WTC11 (cell line): ENCODE data around the gene NPAS3. TPM values are rescaled to one million over a fixed set of nuclear protein-coding genes. Genes with fewer than 3 reads are reported as not detected.

Experiments
- ATAC-seq: fragments of 200-7000 bp; cut with Tn5 transposase; 2 replicates; pipeline ENCODE4 v1.10.0; 2021; ENCODE audit warnings: mild to moderate bottlenecking, moderate library complexity
- CTCF ChIA-PET: fragments of 300-600 bp; sonication (Branson Sonifier 250); formaldehyde crosslinking; loops from one replicate; lab custom pipeline; 2021; ENCODE audit warnings: antibody characterized with exemption; lab: Charles Lee
- POLR2A ChIA-PET: fragments of 350-600 bp; sonication (Branson Sonifier 250); formaldehyde crosslinking; loops from one replicate; lab custom pipeline; 2021; ENCODE audit warnings: antibody characterized with exemption; lab: Charles Lee
- DNase-seq: peaks from one replicate; pipeline ENCODE4 v3.0.0; 2021; ENCODE audit warnings: low spot score
- H3K27ac Mint-ChIP-seq: 2 replicates; pipeline ENCODE4 v1.8.0; 2021; ENCODE audit warnings: mixed read lengths
- H3K27me3 Mint-ChIP-seq: 2 replicates; pipeline ENCODE4 v1.8.0; 2021; ENCODE audit warnings: low read depth, mild to moderate bottlenecking, moderate library complexity, mixed read lengths
- H3K36me3 Mint-ChIP-seq: 2 replicates; pipeline ENCODE4 v1.8.0; 2021; ENCODE audit warnings: mixed read lengths
- H3K4me1 Mint-ChIP-seq: 2 replicates; pipeline ENCODE4 v1.8.0; 2022; ENCODE audit warnings: mixed read lengths
- H3K4me3 Mint-ChIP-seq: 2 replicates; pipeline ENCODE4 v1.8.0; 2021; ENCODE audit warnings: mild to moderate bottlenecking, moderate library complexity, mixed read lengths
- H3K9me3 Mint-ChIP-seq: 2 replicates; pipeline ENCODE4 v1.8.0; 2021; ENCODE audit warnings: mixed read lengths
- CBFB ChIP-seq: sonication (generic); formaldehyde crosslinking; IDR thresholded peaks from 2 replicates; pipeline ENCODE4 v1.8.1; 2022; ENCODE audit warnings: mild to moderate bottlenecking, low read depth, missing genetic modification reagents
- CREM ChIP-seq: sonication (generic); formaldehyde crosslinking; IDR thresholded peaks from 2 replicates; pipeline ENCODE4 v1.8.1; 2022; ENCODE audit warnings: mild to moderate bottlenecking, missing genetic modification reagents, moderate library complexity
- FOXJ3 ChIP-seq: sonication (generic); formaldehyde crosslinking; IDR thresholded peaks from 2 replicates; pipeline ENCODE4 v1.9.0; 2021; ENCODE audit warnings: missing genetic modification reagents, mild to moderate bottlenecking, borderline replicate concordance
- GABPB1 ChIP-seq: sonication (generic); formaldehyde crosslinking; IDR thresholded peaks from 2 replicates; pipeline ENCODE4 v1.8.1; 2023; ENCODE audit warnings: mild to moderate bottlenecking, missing genetic modification reagents
- MLX ChIP-seq: sonication (generic); formaldehyde crosslinking; IDR thresholded peaks from 2 replicates; pipeline ENCODE4 v1.8.1; 2023; ENCODE audit warnings: mild to moderate bottlenecking, missing genetic modification reagents, moderate library complexity
- NFATC4 ChIP-seq: fragments of 250-450 bp; sonication (Bioruptor Pico); IDR thresholded peaks from 2 replicates; pipeline ENCODE4 v1.9.0; 2021; ENCODE audit warnings: mild to moderate bottlenecking
- NR3C1 ChIP-seq: sonication (generic); formaldehyde crosslinking; conservative IDR thresholded peaks from 2 replicates; pipeline ENCODE4 v1.8.1; 2023; ENCODE audit warnings: low read depth, mild to moderate bottlenecking, missing genetic modification reagents
- PRDM15 ChIP-seq: sonication (generic); formaldehyde crosslinking; IDR thresholded peaks from 2 replicates; pipeline ENCODE4 v1.8.0; 2022; ENCODE audit warnings: missing genetic modification reagents
- RORB ChIP-seq: fragments of 250-450 bp; sonication (Bioruptor Pico); IDR thresholded peaks from 2 replicates; pipeline ENCODE4 v1.9.0; 2021; ENCODE audit warnings: mild to moderate bottlenecking
- SMAD3 ChIP-seq: sonication (generic); formaldehyde crosslinking; IDR thresholded peaks from 2 replicates; pipeline ENCODE4 v1.8.0; 2022; ENCODE audit warnings: missing genetic modification reagents, mild to moderate bottlenecking, borderline replicate concordance
- TP53 ChIP-seq: sonication (generic); formaldehyde crosslinking; IDR thresholded peaks from 2 replicates; pipeline ENCODE4 v1.8.1; 2023; ENCODE audit warnings: mild to moderate bottlenecking, missing genetic modification reagents
- USF2 ChIP-seq: sonication (generic); formaldehyde crosslinking; IDR thresholded peaks from 2 replicates; pipeline ENCODE4 v1.8.1; 2023; ENCODE audit warnings: mild to moderate bottlenecking, missing genetic modification reagents, moderate library complexity
- ZNF138 ChIP-seq: sonication (generic); formaldehyde crosslinking; conservative IDR thresholded peaks from 2 replicates; pipeline ENCODE4 v1.8.1; 2022; ENCODE audit warnings: mild to moderate bottlenecking, moderate library complexity, missing genetic modification reagents
- ZNF396 ChIP-seq: fragments of 250-450 bp; sonication (Bioruptor Pico); IDR thresholded peaks from 2 replicates; pipeline ENCODE4 v1.8.0; 2021; ENCODE audit warnings: mild to moderate bottlenecking, moderate library complexity, borderline replicate concordance
- ZNF416 ChIP-seq: fragments of 250-450 bp; sonication (Bioruptor Pico); IDR thresholded peaks from 2 replicates; pipeline ENCODE4 v1.9.0; 2021; ENCODE audit warnings: mild to moderate bottlenecking, inconsistent platforms
- ZNF425 ChIP-seq: fragments of 250-450 bp; sonication (Bioruptor Pico); conservative IDR thresholded peaks from 2 replicates; pipeline ENCODE4 v1.9.0; 2021; ENCODE audit warnings: mild to moderate bottlenecking
- ZNF671 ChIP-seq: fragments of 250-450 bp; sonication (Bioruptor Pico); IDR thresholded peaks from 2 replicates; pipeline ENCODE4 v1.8.0; 2021; ENCODE audit warnings: mild to moderate bottlenecking
- total RNA-seq: library from RNA; stranded (reverse); gene quantifications from 3 replicates; pipeline ENCODE4 v1.2.3, GENCODE V29; 2021
- TF ChIP-seq, protein P1 (sequence below): sonication (generic); formaldehyde crosslinking; IDR thresholded peaks from 2 replicates; pipeline ENCODE4 v1.8.1; 2023; ENCODE audit warnings: mild to moderate bottlenecking, missing genetic modification reagents, borderline replicate concordance
- TF ChIP-seq, protein P2 (sequence below): sonication (generic); formaldehyde crosslinking; conservative IDR thresholded peaks from 2 replicates; pipeline ENCODE4 v1.8.1; 2022; ENCODE audit warnings: mild to moderate bottlenecking, missing genetic modification reagents
- TF ChIP-seq, protein P3 (sequence below): fragments of 250-450 bp; sonication (Bioruptor Pico); IDR thresholded peaks from 2 replicates; pipeline ENCODE4 v1.9.0; 2021; ENCODE audit warnings: mild to moderate bottlenecking

The NPAS3 gene
- total RNA-seq, 1 experiment from 2014 or later = 3.2 TPM

GRCh38 chr14:33460164-33460563, 521.5 kb downstream of the NPAS3 start (continued):
- TF ChIP-seq, protein P1, sequence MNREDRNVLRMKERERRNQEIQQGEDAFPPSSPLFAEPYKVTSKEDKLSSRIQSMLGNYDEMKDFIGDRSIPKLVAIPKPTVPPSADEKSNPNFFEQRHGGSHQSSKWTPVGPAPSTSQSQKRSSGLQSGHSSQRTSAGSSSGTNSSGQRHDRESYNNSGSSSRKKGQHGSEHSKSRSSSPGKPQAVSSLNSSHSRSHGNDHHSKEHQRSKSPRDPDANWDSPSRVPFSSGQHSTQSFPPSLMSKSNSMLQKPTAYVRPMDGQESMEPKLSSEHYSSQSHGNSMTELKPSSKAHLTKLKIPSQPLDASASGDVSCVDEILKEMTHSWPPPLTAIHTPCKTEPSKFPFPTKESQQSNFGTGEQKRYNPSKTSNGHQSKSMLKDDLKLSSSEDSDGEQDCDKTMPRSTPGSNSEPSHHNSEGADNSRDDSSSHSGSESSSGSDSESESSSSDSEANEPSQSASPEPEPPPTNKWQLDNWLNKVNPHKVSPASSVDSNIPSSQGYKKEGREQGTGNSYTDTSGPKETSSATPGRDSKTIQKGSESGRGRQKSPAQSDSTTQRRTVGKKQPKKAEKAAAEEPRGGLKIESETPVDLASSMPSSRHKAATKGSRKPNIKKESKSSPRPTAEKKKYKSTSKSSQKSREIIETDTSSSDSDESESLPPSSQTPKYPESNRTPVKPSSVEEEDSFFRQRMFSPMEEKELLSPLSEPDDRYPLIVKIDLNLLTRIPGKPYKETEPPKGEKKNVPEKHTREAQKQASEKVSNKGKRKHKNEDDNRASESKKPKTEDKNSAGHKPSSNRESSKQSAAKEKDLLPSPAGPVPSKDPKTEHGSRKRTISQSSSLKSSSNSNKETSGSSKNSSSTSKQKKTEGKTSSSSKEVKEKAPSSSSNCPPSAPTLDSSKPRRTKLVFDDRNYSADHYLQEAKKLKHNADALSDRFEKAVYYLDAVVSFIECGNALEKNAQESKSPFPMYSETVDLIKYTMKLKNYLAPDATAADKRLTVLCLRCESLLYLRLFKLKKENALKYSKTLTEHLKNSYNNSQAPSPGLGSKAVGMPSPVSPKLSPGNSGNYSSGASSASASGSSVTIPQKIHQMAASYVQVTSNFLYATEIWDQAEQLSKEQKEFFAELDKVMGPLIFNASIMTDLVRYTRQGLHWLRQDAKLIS (CRISPR knock-in tag) = no peak
- no peak for TF ChIP-seq NFATC4 (CRISPR knock-in tag)
- TF ChIP-seq CBFB (CRISPR knock-in tag) = no peak
- no peak for TF ChIP-seq RORB
- TF ChIP-seq ZNF416 = no peak

DNA sequence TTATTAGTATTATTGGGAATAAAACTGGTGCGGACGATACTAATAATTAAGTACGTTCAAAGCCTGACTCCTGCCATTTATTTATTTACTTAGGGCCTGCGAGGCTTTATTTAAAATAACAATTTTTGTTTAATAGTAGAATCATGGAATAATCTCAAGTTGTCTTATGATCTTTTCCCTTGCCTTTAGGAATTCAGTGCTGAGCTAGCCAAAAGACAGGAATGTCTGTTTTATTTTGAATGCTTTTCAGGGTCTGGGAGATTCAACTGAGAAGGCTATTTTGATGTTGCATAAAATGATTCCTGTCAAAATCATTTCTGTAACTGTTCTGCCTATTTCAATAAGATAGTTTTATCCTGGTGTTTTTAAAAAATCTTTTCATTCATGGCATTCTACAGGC, 522.4 kb downstream of the NPAS3 start:
- Mint-ChIP-seq H3K36me3 (no peaks in the 10 kb centered on the region), H3K4me3 (no peak overlapping the region), H3K4me1 (peaks cover 25% of the 10 kb centered on the region), H3K9me3 (no peaks in the 10 kb centered on the region), H3K27me3 (no peaks in the 10 kb centered on the region), H3K27ac (no peak overlapping the region)
- ATAC-seq = no peak
- TF ChIP-seq GABPB1 (no peak), TP53 (CRISPR knock-in tag) (no peak), MLX (CRISPR knock-in tag) (no peak), PRDM15 (CRISPR knock-in tag) (no peak), CREM (no peak), USF2 (CRISPR knock-in tag) (no peak), ZNF138 (CRISPR knock-in tag) (no peak), SMAD3 (CRISPR knock-in tag) (no peak), NR3C1 (CRISPR knock-in tag) (no peak)
- TF ChIP-seq, protein P2, sequence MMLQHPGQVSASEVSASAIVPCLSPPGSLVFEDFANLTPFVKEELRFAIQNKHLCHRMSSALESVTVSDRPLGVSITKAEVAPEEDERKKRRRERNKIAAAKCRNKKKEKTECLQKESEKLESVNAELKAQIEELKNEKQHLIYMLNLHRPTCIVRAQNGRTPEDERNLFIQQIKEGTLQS (CRISPR knock-in tag) = no peak
- ChIA-PET CTCF (no interaction called here), POLR2A (no interaction called here)
- DNase-seq = no peak

GRCh38 chr14:33463731-33464130, 525.1 kb downstream of the NPAS3 start:
- H3K4me3 Mint-ChIP-seq = no peak overlapping the region
- H3K27me3 Mint-ChIP-seq = no peaks in the 10 kb centered on the region
- H3K36me3 Mint-ChIP-seq = no peaks in the 10 kb centered on the region
- H3K27ac Mint-ChIP-seq = no peak overlapping the region
- POLR2A ChIA-PET = no interaction called here
- ATAC-seq = no peak
- DNase-seq = no peak
- peaks cover 28% of the 10 kb centered on the region for H3K4me1 Mint-ChIP-seq
- H3K9me3 Mint-ChIP-seq = no peaks in the 10 kb centered on the region
- CTCF ChIA-PET = no interaction called here
- TF ChIP-seq FOXJ3 (no peak), ZNF396 (no peak), ZNF425 (no peak), CBFB (CRISPR knock-in tag) (no peak), ZNF671 (CRISPR knock-in tag) (no peak)
- TF ChIP-seq, protein P3, sequence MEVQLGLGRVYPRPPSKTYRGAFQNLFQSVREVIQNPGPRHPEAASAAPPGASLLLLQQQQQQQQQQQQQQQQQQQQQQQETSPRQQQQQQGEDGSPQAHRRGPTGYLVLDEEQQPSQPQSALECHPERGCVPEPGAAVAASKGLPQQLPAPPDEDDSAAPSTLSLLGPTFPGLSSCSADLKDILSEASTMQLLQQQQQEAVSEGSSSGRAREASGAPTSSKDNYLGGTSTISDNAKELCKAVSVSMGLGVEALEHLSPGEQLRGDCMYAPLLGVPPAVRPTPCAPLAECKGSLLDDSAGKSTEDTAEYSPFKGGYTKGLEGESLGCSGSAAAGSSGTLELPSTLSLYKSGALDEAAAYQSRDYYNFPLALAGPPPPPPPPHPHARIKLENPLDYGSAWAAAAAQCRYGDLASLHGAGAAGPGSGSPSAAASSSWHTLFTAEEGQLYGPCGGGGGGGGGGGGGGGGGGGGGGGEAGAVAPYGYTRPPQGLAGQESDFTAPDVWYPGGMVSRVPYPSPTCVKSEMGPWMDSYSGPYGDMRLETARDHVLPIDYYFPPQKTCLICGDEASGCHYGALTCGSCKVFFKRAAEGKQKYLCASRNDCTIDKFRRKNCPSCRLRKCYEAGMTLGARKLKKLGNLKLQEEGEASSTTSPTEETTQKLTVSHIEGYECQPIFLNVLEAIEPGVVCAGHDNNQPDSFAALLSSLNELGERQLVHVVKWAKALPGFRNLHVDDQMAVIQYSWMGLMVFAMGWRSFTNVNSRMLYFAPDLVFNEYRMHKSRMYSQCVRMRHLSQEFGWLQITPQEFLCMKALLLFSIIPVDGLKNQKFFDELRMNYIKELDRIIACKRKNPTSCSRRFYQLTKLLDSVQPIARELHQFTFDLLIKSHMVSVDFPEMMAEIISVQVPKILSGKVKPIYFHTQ = no peak
